Measurements from ENCODE around the gene SV2A.
"Not testable (repeated sequence)": the region's sequence is repeated elsewhere in the genome, so short reads cannot be mapped to it uniquely, and the experiment has no call there.

DNA sequence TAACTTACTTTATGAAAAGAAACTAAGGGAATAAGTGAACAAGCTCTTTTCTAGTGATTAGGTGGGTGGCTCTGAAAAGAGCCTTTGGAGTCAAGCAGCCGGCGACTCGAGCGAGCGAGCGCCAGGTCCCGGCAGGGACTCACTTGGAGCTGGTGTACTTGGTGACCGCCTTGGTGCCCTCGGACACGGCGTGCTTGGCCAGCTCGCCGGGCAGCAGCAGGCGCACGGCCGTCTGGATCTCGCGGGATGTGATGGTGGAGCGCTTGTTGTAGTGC is 31.6 kb downstream of the SV2A start:
- TF ChIP-seq, protein P1, sequence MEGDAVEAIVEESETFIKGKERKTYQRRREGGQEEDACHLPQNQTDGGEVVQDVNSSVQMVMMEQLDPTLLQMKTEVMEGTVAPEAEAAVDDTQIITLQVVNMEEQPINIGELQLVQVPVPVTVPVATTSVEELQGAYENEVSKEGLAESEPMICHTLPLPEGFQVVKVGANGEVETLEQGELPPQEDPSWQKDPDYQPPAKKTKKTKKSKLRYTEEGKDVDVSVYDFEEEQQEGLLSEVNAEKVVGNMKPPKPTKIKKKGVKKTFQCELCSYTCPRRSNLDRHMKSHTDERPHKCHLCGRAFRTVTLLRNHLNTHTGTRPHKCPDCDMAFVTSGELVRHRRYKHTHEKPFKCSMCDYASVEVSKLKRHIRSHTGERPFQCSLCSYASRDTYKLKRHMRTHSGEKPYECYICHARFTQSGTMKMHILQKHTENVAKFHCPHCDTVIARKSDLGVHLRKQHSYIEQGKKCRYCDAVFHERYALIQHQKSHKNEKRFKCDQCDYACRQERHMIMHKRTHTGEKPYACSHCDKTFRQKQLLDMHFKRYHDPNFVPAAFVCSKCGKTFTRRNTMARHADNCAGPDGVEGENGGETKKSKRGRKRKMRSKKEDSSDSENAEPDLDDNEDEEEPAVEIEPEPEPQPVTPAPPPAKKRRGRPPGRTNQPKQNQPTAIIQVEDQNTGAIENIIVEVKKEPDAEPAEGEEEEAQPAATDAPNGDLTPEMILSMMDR (conservative IDR thresholded peaks at IDR 0.05; ENCODE audit: low read length) = not testable (repeated sequence)
- TF ChIP-seq EZH2phosphoT487 (IDR thresholded peaks at IDR 0.05; ENCODE audit: borderline replicate concordance, low read depth, low read length) = not testable (repeated sequence)

Measured in OCI-LY7 (cell line).